ENCODE data around the gene AP2A2. TPM values are rescaled to one million over a fixed set of nuclear protein-coding genes. Genes with fewer than 3 reads are reported as not detected.

Gene AP2A2
- total RNA-seq, 1 donor from 2014 or later = 58.7 TPM

- H3K36me3 ChIP-seq = peaks cover 0 to 30% of the 10 kb centered on the region in 2 donors
- no peak overlapping the region for H3K4me3 ChIP-seq
- H3K27me3 ChIP-seq = no peaks in the 10 kb centered on the region
- no peaks in the 10 kb centered on the region for H3K9me3 ChIP-seq
- no peak for DNase-seq (ENCODE audit: extremely low spot score in 2 of 2)
- no peak overlapping the region for H3K27ac ChIP-seq
- TF ChIP-seq POLR2AphosphoS5 (IDR thresholded peaks at IDR 0.05; ENCODE audit: insufficient read depth in 1 of 2, low read depth in 1 of 2) = no peak
- no peak for TF ChIP-seq POLR2A (IDR thresholded peaks at IDR 0.05)
- no peak for TF ChIP-seq CTCF (IDR thresholded peaks at IDR 0.05)
- H3K4me1 ChIP-seq = no peaks in the 10 kb centered on the region
- intact Hi-C loops (cut with DNase I) = no loop called here
These were observed 52.4 kb downstream of the AP2A2 start for GRCh38 chr11:977830-978720.

- Histone ChIP-seq H3K27ac (no peak overlapping the region), H3K36me3 (peaks cover 0 to 23% of the 10 kb centered on the region in 2 donors), H3K4me1 (no peaks in the 10 kb centered on the region), H3K9me3 (no peaks in the 10 kb centered on the region), H3K27me3 (no peaks in the 10 kb centered on the region), H3K4me3 (no peak overlapping the region)
- intact Hi-C loops (cut with DNase I) = no loop called here
- DNase-seq (ENCODE audit: extremely low spot score in 2 of 2) = no peak
- TF ChIP-seq CTCF (IDR thresholded peaks at IDR 0.05) (no peak), POLR2AphosphoS5 (IDR thresholded peaks at IDR 0.05; ENCODE audit: insufficient read depth in 1 of 2, low read depth in 1 of 2) (no peak), POLR2A (IDR thresholded peaks at IDR 0.05) (no peak)
These were observed 53.1 kb downstream of the AP2A2 start for GRCh38 chr11:978781-979180.

- H3K27ac ChIP-seq = no peak overlapping the region
- no peak for DNase-seq (ENCODE audit: extremely low spot score in 2 of 2)
- intact Hi-C loops (cut with DNase I) = no loop called here
- no peaks in the 10 kb centered on the region for H3K9me3 ChIP-seq
- no peaks in the 10 kb centered on the region for H3K27me3 ChIP-seq
- H3K4me1 ChIP-seq = no peaks in the 10 kb centered on the region
- H3K36me3 ChIP-seq = peaks cover 0 to 39% of the 10 kb centered on the region in 2 donors
- TF ChIP-seq CTCF (IDR thresholded peaks at IDR 0.05) (no peak), POLR2AphosphoS5 (IDR thresholded peaks at IDR 0.05; ENCODE audit: insufficient read depth in 1 of 2, low read depth in 1 of 2) (no peak), POLR2A (IDR thresholded peaks at IDR 0.05) (no peak)
- H3K4me3 ChIP-seq = no peak overlapping the region
These were observed 55.0 kb downstream of the AP2A2 start for GRCh38 chr11:980438-981357.

- intact Hi-C loops (cut with DNase I) = no loop called here
- TF ChIP-seq POLR2A (IDR thresholded peaks at IDR 0.05) = no peak
- no peak for TF ChIP-seq CTCF (IDR thresholded peaks at IDR 0.05)
- no peak for TF ChIP-seq POLR2AphosphoS5 (IDR thresholded peaks at IDR 0.05; ENCODE audit: insufficient read depth in 1 of 2, low read depth in 1 of 2)
- Histone ChIP-seq H3K4me1 (peaks cover 1% of the 10 kb centered on the region), H3K36me3 (peaks cover 0 to 49% of the 10 kb centered on the region in 2 donors), H3K9me3 (no peaks in the 10 kb centered on the region), H3K27me3 (no peaks in the 10 kb centered on the region), H3K27ac (no peak overlapping the region), H3K4me3 (no peak overlapping the region)
- DNase-seq (ENCODE audit: extremely low spot score in 2 of 2) = no peak
These were observed 56.1 kb downstream of the AP2A2 start for GRCh38 chr11:981764-982163.

All from vagina (tissue), 2 donors.